ENCODE results near the gene BATF2. TPM values are rescaled to one million over a fixed set of nuclear protein-coding genes. Genes with fewer than 3 reads are reported as not detected.

The BATF2 gene
- total RNA-seq, 1 donor from 2014 or later = under 0.01 TPM

GRCh38 chr11:64954201-64954600 is 42.6 kb downstream of the BATF2 start:
- Histone ChIP-seq H3K4me3 (ENCODE audit: low read depth, low read length) (no peak overlapping the region), H3K36me3 (ENCODE audit: control insufficient read depth, insufficient read depth, low read length) (no peaks in the 10 kb centered on the region), H3K27me3 (ENCODE audit: control insufficient read depth, insufficient read depth, low read length) (no peaks in the 10 kb centered on the region)
- no peak for DNase-seq (ENCODE audit: low read depth)
- FAIRE-seq = no peak
- no peak for TF ChIP-seq CTCF (IDR thresholded peaks at IDR 0.05; ENCODE audit: insufficient read depth, low read length, severe bottlenecking)

GRCh38 chr11:64951529-64951928 is 45.2 kb downstream of the BATF2 start:
- H3K4me3 ChIP-seq (ENCODE audit: low read depth, low read length) = no peak overlapping the region
- TF ChIP-seq CTCF (IDR thresholded peaks at IDR 0.05; ENCODE audit: insufficient read depth, low read length, severe bottlenecking) = no peak
- no peaks in the 10 kb centered on the region for H3K27me3 ChIP-seq (ENCODE audit: control insufficient read depth, insufficient read depth, low read length)
- no peaks in the 10 kb centered on the region for H3K36me3 ChIP-seq (ENCODE audit: control insufficient read depth, insufficient read depth, low read length)
- FAIRE-seq = no peak
- no peak for DNase-seq (ENCODE audit: low read depth)

GRCh38 chr11:64947208-64947814 is 49.5 kb downstream of the BATF2 start:
- no peak for TF ChIP-seq CTCF (IDR thresholded peaks at IDR 0.05; ENCODE audit: insufficient read depth, low read length, severe bottlenecking)
- Histone ChIP-seq H3K36me3 (ENCODE audit: control insufficient read depth, insufficient read depth, low read length) (no peaks in the 10 kb centered on the region), H3K27me3 (ENCODE audit: control insufficient read depth, insufficient read depth, low read length) (no peaks in the 10 kb centered on the region), H3K4me3 (ENCODE audit: low read depth, low read length) (no peak overlapping the region)
- FAIRE-seq (no peak), DNase-seq (ENCODE audit: low read depth) (no peak)

Other genes starting within 250 kb of the BATF2 start
- gene PYGM, start 237.0 kb downstream of the BATF2 start, total RNA-seq = 0.26 and 0.51 TPM in 2 replicates
- gene SF1, start 218.4 kb downstream of the BATF2 start, total RNA-seq = 44.5 and 59.3 TPM in 2 replicates
- 6.8 and 7.0 TPM in 2 replicates for gene MAP4K2, start 193.8 kb downstream of the BATF2 start, total RNA-seq
- gene MEN1, start 186.4 kb downstream of the BATF2 start, total RNA-seq = 5.5 and 8.3 TPM in 2 replicates
- gene CDC42BPG, start 152.3 kb downstream of the BATF2 start, total RNA-seq = 16.6 and 23.0 TPM in 2 replicates
- 32.9 and 40.7 TPM in 2 replicates for gene EHD1, start 118.3 kb downstream of the BATF2 start, total RNA-seq
- 6.1 and 7.8 TPM in 2 replicates for gene ATG2A, start 79.8 kb downstream of the BATF2 start, total RNA-seq
- gene PPP2R5B, start 72.3 kb downstream of the BATF2 start, total RNA-seq = 8.2 and 14.3 TPM in 2 replicates
- not detected in 2 replicates for gene GPHA2, start 61.1 kb downstream of the BATF2 start, total RNA-seq
- gene MAJIN, start 24.9 kb downstream of the BATF2 start, total RNA-seq = not detected in 2 replicates
- 71.0 and 76.1 TPM in 2 replicates for gene ARL2, start 17.2 kb upstream of the BATF2 start, total RNA-seq
- gene SNX15, start 30.5 kb upstream of the BATF2 start, total RNA-seq = 15.5 and 18.1 TPM in 2 replicates
- gene SAC3D1, start 44.2 kb upstream of the BATF2 start, total RNA-seq = 10.4 and 15.5 TPM in 2 replicates
- 16.6 and 22.7 TPM in 2 replicates for gene NAALADL1, start 61.6 kb upstream of the BATF2 start, total RNA-seq
- gene CDCA5, start 87.1 kb upstream of the BATF2 start, total RNA-seq = 0.26 and 0.53 TPM in 2 replicates
- 34.2 and 52.4 TPM in 2 replicates for gene ZFPL1, start 87.3 kb upstream of the BATF2 start, total RNA-seq
- 157 and 203 TPM in 2 replicates for gene VPS51, start 99.2 kb upstream of the BATF2 start, total RNA-seq
- 15.0 and 49.8 TPM in 2 replicates for gene TM7SF2, start 114.9 kb upstream of the BATF2 start, total RNA-seq
- 11.0 and 11.1 TPM in 2 replicates for gene ZNHIT2, start 120.7 kb upstream of the BATF2 start, total RNA-seq
- 439 and 539 TPM in 2 replicates for gene FAU, start 125.2 kb upstream of the BATF2 start, total RNA-seq
- 36.2 and 42.1 TPM in 2 replicates for gene MRPL49, start 125.3 kb upstream of the BATF2 start, total RNA-seq
- gene SYVN1, start 137.5 kb upstream of the BATF2 start, total RNA-seq = 11.6 and 19.7 TPM in 2 replicates
- not detected in 2 replicates for gene SPDYC, start 173.3 kb upstream of the BATF2 start, total RNA-seq
- 136 and 165 TPM in 2 replicates for gene CAPN1, start 185.0 kb upstream of the BATF2 start, total RNA-seq